ENCODE measurements around the gene MTMR3.

- no peak for TF ChIP-seq CTCF (IDR thresholded peaks at IDR 0.05)
- TF ChIP-seq POLR2A (IDR thresholded peaks at IDR 0.05), result no peak
- no peak for TF ChIP-seq EP300 (IDR thresholded peaks at IDR 0.05)
Measured at GRCh38 chr22:29833392-29833965, 49.5 kb upstream of the MTMR3 start.
